ENCODE measurements around the gene ZNF445.

The ZNF445 gene

DNA sequence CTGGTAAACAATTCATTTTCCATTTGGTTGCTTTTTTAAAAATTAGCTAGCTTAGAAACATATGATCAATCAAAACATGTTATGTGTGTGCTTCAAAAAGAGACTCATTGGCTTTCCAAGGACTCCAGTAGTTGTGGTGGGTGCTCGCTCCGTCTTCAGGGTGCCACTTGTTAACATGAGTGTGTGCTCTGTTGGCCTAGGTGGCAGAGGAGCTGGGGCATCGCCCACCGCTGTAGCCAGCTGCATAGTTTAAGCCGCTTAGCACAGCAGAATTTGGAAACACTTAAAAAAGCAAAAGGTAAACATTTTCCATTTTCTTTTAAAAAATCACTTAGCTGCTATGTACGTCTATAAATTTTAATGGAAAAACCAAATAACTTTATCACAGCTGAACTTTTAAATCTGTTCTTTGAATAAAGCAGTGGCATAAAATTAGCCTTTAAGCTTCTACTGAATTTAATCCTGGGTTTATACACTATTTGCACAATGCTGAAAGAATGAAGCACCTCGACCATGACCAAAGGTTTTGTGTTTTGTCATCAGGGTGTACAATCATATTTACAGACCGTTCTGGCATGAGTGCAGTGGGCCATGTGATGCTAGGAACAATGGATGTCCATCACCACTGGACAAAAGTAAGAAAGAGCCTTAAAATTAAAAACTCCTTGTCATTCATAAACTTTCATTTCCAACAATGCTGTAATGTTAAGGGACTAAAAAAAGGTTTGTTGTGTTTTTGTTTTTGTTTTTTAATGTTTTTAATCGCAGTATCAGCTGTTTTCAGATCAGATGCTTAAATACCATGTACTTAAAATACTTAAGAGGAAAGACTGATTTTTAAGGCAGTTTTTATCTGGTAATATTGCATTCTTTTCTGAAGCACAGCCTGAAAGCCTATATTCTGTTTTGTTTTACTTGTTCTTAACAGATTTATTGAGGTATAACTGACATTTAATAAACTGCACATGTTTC lies 81.0 kb downstream of the ZNF445 start:
- DNase-seq: no peak

- no peak for DNase-seq
These were observed 81.8 kb downstream of the ZNF445 start for GRCh38 chr3:44395714-44396113.

GRCh38 chr3:44392489-44392888 lies 85.0 kb downstream of the ZNF445 start:
- no peak for DNase-seq

DNA sequence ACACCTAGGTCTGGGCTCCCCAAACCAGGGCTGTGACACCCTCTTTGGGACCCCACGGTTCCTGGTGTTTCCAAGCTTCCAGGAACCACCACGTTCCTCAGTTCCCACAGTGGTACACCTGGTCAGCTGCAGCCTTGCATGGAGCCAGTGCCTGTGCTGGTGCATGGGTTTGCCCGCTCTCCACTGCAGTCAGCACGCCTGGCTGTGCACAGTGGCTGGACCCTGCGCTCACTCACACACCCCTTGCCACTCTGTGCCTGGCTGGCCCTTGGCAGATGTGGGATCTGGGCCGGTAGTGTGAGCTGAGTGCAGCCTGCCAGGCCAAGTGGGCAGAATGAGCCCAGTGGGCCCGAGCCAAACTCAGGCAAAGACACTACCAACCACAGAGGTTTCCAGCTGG lies 90.1 kb downstream of the ZNF445 start:
- DNase-seq: no peak

All from activated naive CD4-positive, alpha-beta T cell treated with anti-CD3 and anti-CD28 coated beads, Interleukin-2, amount 50 U/mL, for 16 hours (primary cell).